GM12801 (cell line): ENCODE results near the gene WFDC6.

Source experiments
- CTCF ChIP-seq: IDR thresholded peaks from one replicate; pipeline ENCODE4 v1.5.1; 2011; ENCODE audit warnings: control low read depth; ENCODE audit not compliant: insufficient read length; ENCODE audit errors: extremely low read depth

WFDC6 gene

GRCh38 chr20:45539382-45539781 is at the start of gene WFDC6:
Gene WFDC6 (minus strand): TSS chr20:45539482. CDS start chr20:45539407, 75 bp downstream.
- no peak for TF ChIP-seq CTCF

GRCh38 chr20:45588800-45589199 is 49.5 kb upstream of the WFDC6 start:
- TF ChIP-seq CTCF: no peak

- TF ChIP-seq CTCF: no peak
Observed at GRCh38 chr20:45583502-45583901, 44.2 kb upstream of the WFDC6 start.

- TF ChIP-seq CTCF: no peak
Observed at GRCh38 chr20:45581702-45582101, 42.4 kb upstream of the WFDC6 start.

GRCh38 chr20:45579184-45579583 is 39.9 kb upstream of the WFDC6 start, which contains the start of gene WFDC8:
Gene WFDC8 (minus strand): TSS chr20:45579284. CDS start chr20:45579247, 37 bp downstream.
- TF ChIP-seq CTCF: no peak

GRCh38 chr20:45578231-45578630 is 38.9 kb upstream of the WFDC6 start:
- no peak for TF ChIP-seq CTCF

- TF ChIP-seq CTCF: no peak
Observed at GRCh38 chr20:45576995-45577394, 37.7 kb upstream of the WFDC6 start.

- no peak for TF ChIP-seq CTCF
Observed at GRCh38 chr20:45575931-45576330, 36.6 kb upstream of the WFDC6 start.
